Lower leg skin (tissue), 3 donors: ENCODE measurements around the gene TADA2A.

Experiments
- CTCF ChIP-seq, 3 donors: fragments of 450-650 bp; IDR thresholded peaks; one replicate each; pipeline ENCODE4 v1.5.1; 2016; ENCODE audit warnings: antibody characterized with exemption in 3 of 3, mild to moderate bottlenecking in 3 of 3, moderate library complexity in 2 of 3
- POLR2A ChIP-seq, 2 donors: fragments of 450-650 bp; IDR thresholded peaks; one replicate each; pipeline ENCODE4 v1.6.1; 2016 to 2017; ENCODE audit warnings: antibody characterized with exemption in 2 of 2, mild to moderate bottlenecking in 1 of 2, moderate library complexity in 1 of 2

- TF ChIP-seq CTCF (IDR thresholded peaks at IDR 0.05) (no peak), POLR2A (IDR thresholded peaks at IDR 0.05) (no peak)
Measured at GRCh38 chr17:37388266-37388665, 18.4 kb upstream of the TADA2A start.
